Measurements from ENCODE around the gene SEPTIN12. TPM values are rescaled to one million over a fixed set of nuclear protein-coding genes. Genes with fewer than 3 reads are reported as not detected.

The SEPTIN12 gene
- total RNA-seq, 2 donors from 2014 or later = not detected

DNA sequence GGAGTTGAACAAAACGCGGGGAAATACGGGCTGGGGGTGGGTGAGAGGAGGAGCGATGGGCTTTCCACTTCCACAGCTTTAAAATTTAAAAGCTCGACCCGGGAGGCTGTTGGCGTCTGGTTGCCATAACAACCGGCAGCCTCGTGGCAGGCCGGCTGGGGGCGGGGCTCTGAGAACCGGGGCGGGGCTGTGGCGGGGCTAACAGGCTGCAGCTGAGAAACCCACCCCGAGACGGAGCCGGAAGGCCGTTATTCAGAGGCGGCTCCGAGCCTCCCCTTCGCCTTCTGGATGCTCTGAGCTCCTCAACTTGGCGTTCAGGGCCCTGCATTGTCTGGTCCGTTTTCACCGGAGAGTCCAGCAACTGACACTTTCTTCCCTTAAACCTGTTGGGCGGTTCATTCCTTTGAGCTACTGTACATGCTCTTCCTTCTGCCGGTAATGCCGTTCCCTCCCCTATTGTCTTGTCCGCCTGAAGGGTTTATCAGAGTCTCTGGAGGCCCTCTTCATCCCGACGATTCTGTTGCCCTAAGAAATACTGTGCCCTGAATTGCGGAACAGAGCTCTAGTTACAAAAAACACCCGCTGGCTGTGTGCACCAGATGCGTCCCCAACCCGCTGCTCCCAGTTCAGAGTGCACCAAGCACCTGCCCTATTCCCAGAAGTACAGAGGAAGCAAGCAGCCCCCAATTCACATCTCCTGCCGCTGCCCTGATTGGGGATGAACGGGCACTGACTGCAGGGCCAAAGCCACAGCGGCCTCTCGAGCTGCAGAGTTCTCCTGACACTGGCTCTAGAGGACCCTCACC, 53.2 kb downstream of the SEPTIN12 start:
- no peaks in the 10 kb centered on the region for H3K4me1 ChIP-seq
- H3K9ac ChIP-seq (ENCODE audit: low read depth in 2 of 2, low read length in 2 of 2) = peak overlapping the region; percentile 51 to 82
- no peaks in the 10 kb centered on the region for H3K9me3 ChIP-seq
- intact Hi-C loops (cut with DNase I) = loop anchor here (10.0 kb wide), 1 partner anchor 220 kb away; the partner anchor contains the start of gene SEC14L5
- H3K27me3 ChIP-seq = no peaks in the 10 kb centered on the region
- DNase-seq = peak; percentile 95
- peak overlapping the region; percentile 80 for H3K27ac ChIP-seq
- H3K4me3 ChIP-seq = peak overlapping the region; percentile 99
- TF ChIP-seq, protein P1, sequence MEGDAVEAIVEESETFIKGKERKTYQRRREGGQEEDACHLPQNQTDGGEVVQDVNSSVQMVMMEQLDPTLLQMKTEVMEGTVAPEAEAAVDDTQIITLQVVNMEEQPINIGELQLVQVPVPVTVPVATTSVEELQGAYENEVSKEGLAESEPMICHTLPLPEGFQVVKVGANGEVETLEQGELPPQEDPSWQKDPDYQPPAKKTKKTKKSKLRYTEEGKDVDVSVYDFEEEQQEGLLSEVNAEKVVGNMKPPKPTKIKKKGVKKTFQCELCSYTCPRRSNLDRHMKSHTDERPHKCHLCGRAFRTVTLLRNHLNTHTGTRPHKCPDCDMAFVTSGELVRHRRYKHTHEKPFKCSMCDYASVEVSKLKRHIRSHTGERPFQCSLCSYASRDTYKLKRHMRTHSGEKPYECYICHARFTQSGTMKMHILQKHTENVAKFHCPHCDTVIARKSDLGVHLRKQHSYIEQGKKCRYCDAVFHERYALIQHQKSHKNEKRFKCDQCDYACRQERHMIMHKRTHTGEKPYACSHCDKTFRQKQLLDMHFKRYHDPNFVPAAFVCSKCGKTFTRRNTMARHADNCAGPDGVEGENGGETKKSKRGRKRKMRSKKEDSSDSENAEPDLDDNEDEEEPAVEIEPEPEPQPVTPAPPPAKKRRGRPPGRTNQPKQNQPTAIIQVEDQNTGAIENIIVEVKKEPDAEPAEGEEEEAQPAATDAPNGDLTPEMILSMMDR (IDR thresholded peaks at IDR 0.05) = no peak
- no peaks in the 10 kb centered on the region for H3K36me3 ChIP-seq

DNA sequence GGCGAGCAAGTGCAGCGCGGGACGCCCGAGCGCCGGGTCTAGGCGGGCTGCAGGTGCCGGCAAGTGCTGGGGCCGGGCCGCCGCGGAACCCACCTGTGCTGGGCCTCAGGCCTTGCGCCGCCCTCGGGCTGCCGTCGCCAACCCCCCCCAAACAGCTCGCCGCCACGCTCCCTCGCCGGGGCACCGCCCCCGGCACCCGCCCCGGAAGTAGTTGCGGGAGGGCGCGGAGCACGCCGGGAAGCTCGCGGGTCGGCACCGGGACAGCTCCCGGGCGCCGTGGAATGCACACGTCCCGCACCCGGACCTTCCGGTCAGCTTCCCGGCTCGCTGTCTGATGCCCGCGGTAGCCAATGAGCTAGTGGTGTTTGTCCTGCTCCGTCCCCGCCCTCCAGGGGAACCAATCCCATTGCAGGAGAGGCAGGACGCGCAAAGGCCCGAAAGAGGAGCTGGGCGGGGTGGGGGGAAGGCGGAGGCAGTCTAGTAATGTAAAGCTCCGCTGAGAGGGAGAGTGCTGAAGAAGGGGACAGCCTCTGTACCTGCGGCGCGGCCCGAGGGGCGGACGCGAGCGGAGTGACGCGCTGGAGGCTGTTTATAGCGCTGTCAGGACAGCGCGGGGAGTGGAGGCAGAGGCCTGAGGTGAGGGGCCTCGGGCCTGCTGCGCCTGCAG, 53.9 kb downstream of the SEPTIN12 start, which contains the start of the genes ANKS3 and DNAAF8:
Gene ANKS3, minus strand, starts transcription at position 209 of the 667 bp plus-strand sequence. CDS start 4,122 bp downstream, outside the sequence.
Gene DNAAF8, plus strand, starts transcription at position 475 of the 667 bp plus-strand sequence. CDS start 1,978 bp downstream, outside the sequence.
- intact Hi-C loops (cut with DNase I) = loop anchor here (10.0 kb wide), 1 partner anchor 221 kb away; the partner anchor contains the start of gene SEC14L5
- TF ChIP-seq, protein P1 (IDR thresholded peaks at IDR 0.05) = no peak
- peak within 1 kb of the TSS; percentile 82 to 85 for H3K9ac ChIP-seq (ENCODE audit: low read depth in 2 of 2, low read length in 2 of 2)
- H3K27ac ChIP-seq = peak within 1 kb of the TSS; percentile 80
- peak within 1 kb of the TSS; percentile 99 for H3K4me3 ChIP-seq
- DNase-seq = peak; percentile 98
- H3K9me3 ChIP-seq = no peaks in the 10 kb centered on the region
- no peaks in the 10 kb centered on the region for H3K4me1 ChIP-seq
- H3K36me3 ChIP-seq = no peaks in the 10 kb centered on the region
- no peaks in the 10 kb centered on the region for H3K27me3 ChIP-seq

DNA sequence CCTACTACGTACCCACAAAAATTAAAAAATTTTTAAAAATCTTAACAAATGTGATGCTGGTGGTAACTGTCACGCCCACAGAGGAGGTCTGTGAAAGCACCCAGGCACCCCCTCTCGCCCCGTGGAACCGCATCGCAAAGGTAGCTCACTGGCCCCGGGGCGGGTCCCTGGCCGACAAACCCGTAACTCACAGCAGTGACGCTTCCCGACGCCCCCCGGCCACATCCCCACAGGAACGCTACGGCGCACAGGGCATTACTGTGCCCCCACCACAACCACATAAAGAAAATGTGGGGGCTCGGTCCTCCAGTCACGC, 54.4 kb downstream of the SEPTIN12 start:
- peak overlapping the region; percentile 99 for H3K4me3 ChIP-seq
- peak overlapping the region; percentile 76 to 85 for H3K9ac ChIP-seq (ENCODE audit: low read depth in 2 of 2, low read length in 2 of 2)
- intact Hi-C loops (cut with DNase I) = loop anchor here (10.0 kb wide), 1 partner anchor 221 kb away; the partner anchor contains the start of gene SEC14L5
- peak overlapping the region; percentile 80 for H3K27ac ChIP-seq
- no peak for DNase-seq
- H3K27me3 ChIP-seq = no peaks in the 10 kb centered on the region
- H3K4me1 ChIP-seq = no peaks in the 10 kb centered on the region
- no peaks in the 10 kb centered on the region for H3K9me3 ChIP-seq
- H3K36me3 ChIP-seq = no peaks in the 10 kb centered on the region
- TF ChIP-seq, protein P1 (IDR thresholded peaks at IDR 0.05) = no peak

DNA sequence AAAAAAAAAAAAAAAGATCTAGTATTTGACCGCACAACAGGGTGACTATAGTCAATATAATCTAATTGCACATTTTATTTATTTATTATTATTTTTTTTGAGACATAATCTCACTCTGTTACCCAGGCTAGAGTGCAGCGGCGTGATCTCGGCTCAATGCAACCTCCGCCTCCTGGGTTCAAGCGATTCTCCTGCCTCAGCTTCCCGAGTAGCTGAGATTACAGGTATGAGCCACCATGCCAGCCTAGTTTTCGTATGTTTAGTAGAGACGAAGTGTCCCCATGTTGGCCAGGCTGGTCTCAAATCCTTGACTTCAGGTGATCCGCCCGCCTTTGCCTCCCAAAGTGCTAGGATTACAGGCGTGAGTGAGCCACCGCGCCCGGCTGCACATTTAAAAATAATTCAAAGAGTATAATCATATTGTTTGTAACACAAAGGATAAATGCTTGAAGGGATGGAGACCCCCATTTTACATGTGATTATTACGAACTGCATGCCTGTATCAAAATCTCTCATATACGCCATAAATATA, 54.9 kb downstream of the SEPTIN12 start:
- Histone ChIP-seq H3K4me1 (no peaks in the 10 kb centered on the region), H3K4me3 (peak overlapping the region; percentile 99), H3K27me3 (no peaks in the 10 kb centered on the region), H3K27ac (no peak overlapping the region), H3K36me3 (no peaks in the 10 kb centered on the region), H3K9me3 (no peaks in the 10 kb centered on the region), H3K9ac (ENCODE audit: low read depth in 2 of 2, low read length in 2 of 2) (peak overlapping the region; percentile 76 to 85)
- intact Hi-C loops (cut with DNase I) = loop anchor here (10.0 kb wide), 1 partner anchor 222 kb away; the partner anchor contains the start of gene SEC14L5
- TF ChIP-seq, protein P1 (IDR thresholded peaks at IDR 0.05) = no peak
- no peak for DNase-seq

DNA sequence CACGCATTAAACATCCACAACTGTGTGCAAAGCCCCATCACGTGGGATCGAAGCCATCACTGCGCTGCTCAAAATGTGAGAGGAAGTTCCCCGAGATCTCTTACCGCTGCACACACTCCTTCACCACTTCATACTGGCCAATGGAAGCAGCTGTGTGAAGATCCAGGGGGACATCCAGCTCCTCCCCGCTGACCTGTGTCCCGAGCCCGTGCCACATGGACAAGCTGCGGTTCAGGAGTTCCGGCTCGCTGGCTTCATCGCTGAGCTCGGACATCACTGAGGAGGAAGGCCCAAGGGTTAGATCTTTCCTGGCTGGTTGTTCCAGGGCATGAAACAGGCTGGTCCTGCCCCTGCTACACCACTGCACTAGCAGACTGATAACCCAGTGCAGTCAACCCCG, 58.3 kb downstream of the SEPTIN12 start:
- H3K27ac ChIP-seq = no peak overlapping the region
- no peaks in the 10 kb centered on the region for H3K36me3 ChIP-seq
- no peak overlapping the region for H3K9ac ChIP-seq (ENCODE audit: low read depth in 2 of 2, low read length in 2 of 2)
- H3K4me3 ChIP-seq = no peak overlapping the region
- TF ChIP-seq, protein P1 (IDR thresholded peaks at IDR 0.05) = no peak
- H3K9me3 ChIP-seq = no peaks in the 10 kb centered on the region
- intact Hi-C loops (cut with DNase I) = loop anchor here (10.0 kb wide), 1 partner anchor 225 kb away; the partner anchor contains the start of gene SEC14L5
- no peaks in the 10 kb centered on the region for H3K27me3 ChIP-seq
- DNase-seq = no peak
- no peaks in the 10 kb centered on the region for H3K4me1 ChIP-seq

Measured in colonic mucosa (tissue), 4 donors.